GM19240 (cell line): ENCODE data around the gene SLC6A20.

Source experiments
- DNase-seq: peaks from one replicate; pipeline ENCODE4 v3.0.0; 2011; ENCODE audit warnings: low spot score; ENCODE audit not compliant: insufficient read length

The SLC6A20 gene

GRCh38 chr3:45795882-45796765 is at the start of gene SLC6A20:
SLC6A20 (minus strand) TSS chr3:45796536; CDS start chr3:45796419, 117 bp downstream.
- DNase-seq: no peak

DNA sequence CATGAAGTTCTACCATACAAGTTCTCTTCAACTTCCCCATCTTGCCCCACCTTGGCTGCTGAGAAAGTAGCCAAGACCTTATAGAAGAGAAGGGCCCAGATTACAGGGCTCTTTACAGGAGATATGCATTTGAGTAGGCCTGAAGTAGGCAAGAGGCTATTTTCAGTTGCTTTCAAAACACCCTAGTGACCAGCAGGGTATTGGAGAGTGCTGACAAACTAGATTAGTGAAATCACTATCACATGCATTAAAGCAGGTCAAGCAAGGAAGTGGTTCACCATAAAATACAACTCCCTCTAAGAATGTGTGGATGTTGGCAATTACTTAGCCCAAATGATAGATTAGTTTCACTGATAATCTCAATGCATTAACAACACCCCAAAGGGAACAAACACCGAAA is 48.3 kb upstream of the SLC6A20 start:
- DNase-seq: no peak

- no peak for DNase-seq
Observed at GRCh38 chr3:45842851-45843625, 46.7 kb upstream of the SLC6A20 start.

- DNase-seq: peak; percentile 61
Observed at GRCh38 chr3:45841757-45842491, 45.6 kb upstream of the SLC6A20 start, which contains the start of gene LZTFL1. LZTFL1 (minus strand) TSS chr3:45842119; CDS start chr3:45841991, 128 bp downstream.

DNA sequence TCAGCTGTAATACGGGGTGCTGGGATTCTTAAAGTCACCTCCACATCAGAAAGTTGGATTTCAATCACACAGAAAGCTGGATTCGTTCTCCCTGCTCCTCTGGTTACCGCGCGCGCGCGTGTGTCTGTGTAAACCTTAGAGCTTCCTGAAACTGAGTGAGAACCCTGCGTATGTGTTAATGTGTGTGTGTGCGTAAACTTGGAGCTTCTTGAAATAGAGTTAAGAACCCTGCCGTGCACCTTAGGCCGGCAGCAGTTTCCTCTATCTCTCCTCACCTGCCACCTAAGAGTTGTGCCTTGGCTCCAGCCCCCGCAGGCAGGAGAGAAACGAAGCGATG is 45.1 kb upstream of the SLC6A20 start:
- DNase-seq: peak; percentile 12

DNA sequence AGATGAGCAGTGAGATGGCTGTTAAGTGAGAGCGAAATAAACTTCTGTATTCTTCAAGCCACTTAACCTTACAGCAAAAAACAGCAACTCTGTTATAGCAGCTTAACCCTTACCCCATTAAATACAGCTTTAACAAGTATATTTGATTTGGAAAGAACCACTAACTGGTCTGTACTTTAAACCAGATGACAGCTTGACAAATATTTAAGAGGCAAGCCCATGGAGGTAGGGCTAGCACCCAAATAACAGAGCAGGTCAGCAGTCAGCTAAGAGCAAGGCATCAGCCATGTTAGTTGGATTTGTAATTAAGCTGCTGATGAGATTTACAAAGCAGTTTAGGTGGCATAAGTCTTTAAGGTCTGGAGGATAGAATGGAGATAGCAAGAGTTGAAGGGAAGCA is 42.1 kb upstream of the SLC6A20 start:
- no peak for DNase-seq

DNA sequence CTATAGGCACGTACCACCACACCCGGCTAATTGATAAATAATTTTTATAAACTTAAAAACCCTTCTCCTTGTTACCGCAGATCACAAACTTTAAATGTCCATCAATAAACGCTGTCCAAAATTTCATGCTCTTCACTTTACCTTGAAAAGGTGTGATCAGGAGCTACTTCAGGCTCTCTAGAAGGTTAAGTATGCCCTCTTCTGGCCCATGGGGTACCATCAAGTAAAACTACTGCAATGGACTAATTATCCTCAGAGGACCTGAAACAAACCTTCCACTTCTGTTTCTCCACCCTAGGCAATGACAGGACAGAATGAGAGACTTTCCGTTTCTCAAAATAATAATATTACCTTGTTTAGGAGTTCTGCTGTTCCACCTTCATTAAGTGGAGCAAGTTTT is 36.4 kb upstream of the SLC6A20 start:
- DNase-seq: no peak

DNA sequence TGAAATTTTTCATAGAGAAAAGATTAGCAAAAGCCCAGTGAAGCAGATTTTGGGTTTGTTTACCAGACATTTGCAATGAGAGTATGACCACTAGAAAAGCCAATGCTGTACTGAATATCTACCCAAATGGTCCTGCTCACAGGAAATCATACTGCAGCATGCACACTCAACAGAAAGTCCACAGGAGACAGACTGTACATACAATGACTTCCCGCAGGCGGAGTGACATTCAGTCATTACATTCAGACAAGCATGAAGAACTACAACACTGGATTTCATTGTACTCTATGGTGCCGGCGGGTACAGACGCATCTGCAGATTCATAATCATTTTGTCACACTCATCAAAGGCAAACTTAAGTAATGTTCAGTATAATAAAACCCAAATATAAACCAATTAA is 33.8 kb upstream of the SLC6A20 start:
- no peak for DNase-seq

- DNase-seq: no peak
Observed at GRCh38 chr3:45826908-45827307, 30.6 kb upstream of the SLC6A20 start.

DNA sequence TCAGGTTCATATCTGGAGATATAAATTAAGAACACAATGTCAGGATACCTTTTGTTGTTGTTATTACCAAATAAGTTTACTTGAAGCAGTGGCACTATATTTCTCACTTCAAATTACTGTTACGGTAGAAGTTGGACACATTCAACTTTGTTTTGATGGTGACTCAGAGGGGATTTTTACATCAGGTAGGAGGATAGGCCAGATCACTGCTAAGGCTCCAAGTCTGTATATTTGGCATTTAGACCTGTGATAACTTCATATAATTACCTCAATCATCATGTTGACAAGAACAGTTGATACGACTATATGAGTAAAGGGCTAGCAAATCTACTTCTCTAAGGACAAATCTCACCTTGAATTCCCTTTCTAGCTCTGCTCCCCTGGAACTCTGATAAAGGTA is 30.0 kb upstream of the SLC6A20 start:
- no peak for DNase-seq

DNA sequence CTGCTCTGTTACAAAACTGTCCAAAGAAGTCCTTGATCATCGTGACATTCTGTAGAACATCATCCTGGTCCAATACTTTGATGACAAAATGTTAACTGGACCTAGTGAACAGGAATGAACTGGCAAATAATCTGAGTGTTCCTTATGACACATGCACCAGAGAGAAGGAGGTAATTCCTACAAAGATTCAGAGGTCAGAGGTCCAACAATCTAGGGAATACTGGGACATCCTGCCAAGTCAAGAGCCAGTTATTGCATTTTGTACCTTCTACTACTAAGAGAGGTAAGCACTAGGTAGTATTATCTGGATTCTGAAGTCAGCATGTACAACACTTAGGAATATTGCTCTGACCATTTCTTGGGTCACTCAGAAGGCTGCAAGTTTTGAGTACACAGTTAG is 24.8 kb upstream of the SLC6A20 start:
- no peak for DNase-seq

GRCh38 chr3:45819543-45819942 is 23.2 kb upstream of the SLC6A20 start:
- DNase-seq: no peak

DNA sequence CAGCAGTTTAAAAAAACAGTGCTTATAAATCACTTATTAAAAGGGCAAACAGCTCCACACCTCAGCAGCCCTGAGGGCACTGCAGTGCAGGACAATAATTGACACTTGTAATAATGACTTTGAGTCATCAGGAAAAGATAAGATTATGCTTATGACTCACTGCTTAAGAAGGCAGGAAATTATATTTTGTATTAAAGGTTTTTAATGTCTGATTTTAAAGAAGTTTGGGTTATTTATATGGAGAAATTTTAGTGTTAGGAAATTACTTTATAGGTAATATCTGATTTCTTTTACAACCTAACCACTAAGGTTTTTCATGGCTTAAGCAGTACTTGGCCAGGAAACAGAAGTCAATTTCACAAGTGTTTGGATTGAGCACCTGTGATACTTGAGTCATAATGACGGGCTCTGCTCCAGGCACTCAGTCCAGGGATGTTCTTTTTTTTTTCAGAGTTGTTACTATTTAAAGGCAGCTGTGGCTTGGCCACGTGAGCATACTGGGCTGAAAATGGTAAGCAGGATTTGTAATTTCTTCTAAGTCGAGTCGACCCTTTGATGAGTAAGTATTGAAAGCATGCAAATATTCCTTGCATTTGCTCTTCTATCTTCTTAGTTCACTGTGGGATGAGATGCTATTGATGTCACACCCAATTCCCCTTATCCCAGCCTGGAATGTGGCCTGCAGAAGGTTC is 21.6 kb upstream of the SLC6A20 start:
- no peak for DNase-seq

GRCh38 chr3:45816544-45816943 is 20.2 kb upstream of the SLC6A20 start:
- no peak for DNase-seq

- DNase-seq: no peak
Observed at GRCh38 chr3:45814322-45814721, 18.0 kb upstream of the SLC6A20 start.

GRCh38 chr3:45807681-45808540 is 11.6 kb upstream of the SLC6A20 start:
- no peak for DNase-seq

GRCh38 chr3:45807133-45807532 is 10.8 kb upstream of the SLC6A20 start:
- DNase-seq: no peak

DNA sequence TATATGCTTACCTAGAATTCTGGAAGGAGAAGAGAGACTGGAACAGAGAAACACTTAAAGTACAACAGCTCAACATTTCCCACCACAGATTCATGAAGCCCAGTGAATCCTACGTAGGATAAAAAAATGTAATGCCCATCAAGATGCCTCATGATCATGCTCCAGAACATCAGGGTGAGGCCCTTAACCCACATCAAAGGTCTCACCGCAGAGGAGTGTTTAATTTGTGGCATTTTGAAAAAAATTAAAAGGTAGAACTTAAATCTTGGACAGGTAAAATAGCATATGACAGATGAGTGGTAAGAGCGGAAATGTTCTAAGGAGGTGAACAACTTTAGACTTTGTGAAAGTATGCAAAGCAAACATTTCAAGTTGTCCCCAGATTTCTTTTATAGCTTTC is 9.7 kb upstream of the SLC6A20 start:
- DNase-seq: no peak

DNA sequence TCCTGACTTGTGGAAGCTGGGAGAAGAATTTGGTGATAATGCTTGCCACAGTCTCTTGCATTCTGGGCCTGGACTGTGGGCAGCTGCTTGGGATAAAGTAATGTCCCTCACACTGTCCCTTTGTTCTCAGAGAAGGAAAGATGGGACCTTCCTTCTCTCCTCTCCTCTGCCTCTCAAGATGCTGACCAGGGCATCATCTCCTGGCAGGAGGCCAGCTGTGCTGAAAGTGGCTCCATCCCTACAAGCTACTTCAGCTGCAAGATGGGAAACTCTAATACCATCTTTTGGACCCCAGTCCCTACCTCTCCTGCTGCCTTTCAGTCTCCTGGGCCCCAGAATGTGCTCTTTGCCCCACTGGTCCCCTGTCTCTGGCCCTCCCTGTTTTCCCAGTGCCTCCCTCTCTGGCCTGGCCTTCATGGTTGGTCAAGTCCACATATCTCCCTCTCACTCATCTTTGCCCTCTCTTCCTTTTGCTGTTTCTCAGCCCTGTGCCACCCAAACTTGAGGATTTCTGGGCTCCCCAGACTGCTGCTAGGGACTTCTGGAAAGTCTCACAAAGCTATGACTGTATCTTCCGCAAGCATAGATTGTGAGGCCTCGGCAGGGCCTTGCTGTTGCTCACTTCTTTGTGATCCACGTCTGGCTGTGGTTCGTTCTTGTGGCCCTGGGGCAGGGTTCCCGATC is 7.1 kb upstream of the SLC6A20 start:
- DNase-seq: no peak

DNA sequence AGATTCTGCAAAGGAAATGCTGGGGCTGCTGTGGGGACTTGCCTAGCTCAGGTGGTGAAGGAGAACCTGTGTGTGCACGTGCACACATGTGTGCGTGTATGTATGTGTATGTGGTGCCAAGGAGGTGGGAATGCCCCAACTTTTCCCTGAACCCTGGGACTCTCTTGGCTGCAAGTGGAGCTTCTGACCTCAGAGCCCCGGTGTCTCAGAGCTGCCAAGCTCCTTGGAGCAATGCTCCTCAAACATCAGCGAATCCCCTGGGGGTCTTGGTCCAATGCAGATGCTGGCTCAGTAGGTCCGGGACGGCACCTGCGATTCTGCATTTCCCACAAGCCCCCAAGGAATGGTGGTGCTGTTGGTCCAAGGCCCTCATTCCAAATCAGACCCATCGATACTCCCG is 5.8 kb upstream of the SLC6A20 start:
- no peak for DNase-seq
